Measurements from ENCODE around the gene HCRTR1.

Gene HCRTR1

GRCh38 chr1:31627301-31627929 is 9.9 kb downstream of the HCRTR1 start:
- no peak for DNase-seq

DNA sequence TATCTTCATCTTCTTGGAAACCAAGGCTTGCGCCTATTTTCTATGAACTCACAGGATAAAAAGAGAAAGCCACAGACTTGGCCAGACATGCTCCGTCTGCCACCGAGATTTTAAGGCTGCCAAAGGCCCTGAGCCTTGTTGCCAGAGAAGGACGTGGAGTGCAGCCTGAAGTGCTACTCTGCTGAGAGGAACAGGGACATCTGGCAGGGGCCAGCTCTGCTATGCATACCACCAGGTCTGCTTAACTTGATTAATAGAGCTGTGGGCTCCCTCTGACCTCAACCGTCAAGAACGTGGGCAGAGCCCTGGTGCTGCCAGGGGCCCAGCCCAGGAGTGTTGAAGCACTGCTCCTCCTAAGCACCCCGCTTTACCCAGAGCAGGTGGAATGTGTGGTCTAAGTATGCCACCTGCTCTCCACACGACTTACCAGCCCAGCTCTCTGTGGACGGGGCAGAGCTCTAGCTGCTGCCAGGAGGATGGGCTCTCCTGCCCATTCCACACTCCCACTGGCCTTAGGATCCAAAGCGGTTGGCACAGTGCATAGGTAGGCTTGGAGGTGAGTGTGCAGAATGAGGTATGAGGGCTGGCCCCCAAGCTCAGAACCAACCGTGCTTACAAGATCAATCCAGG is 10.6 kb downstream of the HCRTR1 start:
- DNase-seq, result no peak

GRCh38 chr1:31628931-31629556 is 11.6 kb downstream of the HCRTR1 start:
- no peak for DNase-seq

GRCh38 chr1:31632649-31633048 is 15.2 kb downstream of the HCRTR1 start:
- DNase-seq, result no peak

- no peak for DNase-seq
Observed at GRCh38 chr1:31633117-31633516, 15.6 kb downstream of the HCRTR1 start.

- no peak for DNase-seq
Observed at GRCh38 chr1:31637915-31638673, 20.6 kb downstream of the HCRTR1 start.

DNA sequence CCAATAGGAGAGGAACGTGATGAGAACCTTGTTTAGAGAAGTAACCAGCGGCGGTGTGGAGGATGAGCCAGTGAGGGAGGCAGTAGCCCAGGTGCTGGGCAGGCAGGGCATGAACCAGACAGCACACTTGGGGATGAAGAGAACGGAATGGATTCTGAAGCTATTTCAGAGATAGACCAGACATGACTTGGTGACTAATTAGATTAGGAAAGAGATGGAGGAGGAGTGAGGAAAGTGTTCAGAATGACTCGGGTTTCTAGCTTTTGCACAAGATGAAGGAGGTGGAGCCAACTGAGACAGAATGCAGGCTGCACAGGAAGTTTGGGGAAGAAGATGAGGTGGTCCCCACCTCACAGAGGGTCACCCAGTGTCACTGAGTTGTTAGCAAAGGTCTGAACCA is 22.1 kb downstream of the HCRTR1 start:
- DNase-seq, result no peak

- DNase-seq, result no peak
Observed at GRCh38 chr1:31640179-31640578, 22.7 kb downstream of the HCRTR1 start.

- DNase-seq, result no peak
Observed at GRCh38 chr1:31640964-31641363, 23.5 kb downstream of the HCRTR1 start.

DNA sequence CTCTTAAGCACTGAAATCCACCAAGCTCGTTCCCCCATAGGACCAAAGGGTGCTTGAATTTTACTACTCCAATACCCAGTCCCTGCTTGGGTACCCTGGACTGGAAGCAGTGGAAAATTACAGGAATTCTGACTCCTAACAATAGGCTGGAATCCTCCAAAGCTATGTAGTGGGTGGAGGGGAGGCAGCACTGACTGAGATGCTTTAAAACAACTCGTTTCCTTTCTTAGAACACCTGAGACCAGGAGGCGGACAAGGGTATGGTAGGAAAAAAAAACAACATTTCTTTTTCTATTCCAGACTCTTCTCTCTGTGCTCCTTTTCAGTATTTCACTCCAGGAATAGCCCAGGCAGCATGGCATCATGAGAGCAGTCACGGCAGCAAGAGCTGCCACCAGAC is 24.9 kb downstream of the HCRTR1 start:
- DNase-seq, result no peak

DNA sequence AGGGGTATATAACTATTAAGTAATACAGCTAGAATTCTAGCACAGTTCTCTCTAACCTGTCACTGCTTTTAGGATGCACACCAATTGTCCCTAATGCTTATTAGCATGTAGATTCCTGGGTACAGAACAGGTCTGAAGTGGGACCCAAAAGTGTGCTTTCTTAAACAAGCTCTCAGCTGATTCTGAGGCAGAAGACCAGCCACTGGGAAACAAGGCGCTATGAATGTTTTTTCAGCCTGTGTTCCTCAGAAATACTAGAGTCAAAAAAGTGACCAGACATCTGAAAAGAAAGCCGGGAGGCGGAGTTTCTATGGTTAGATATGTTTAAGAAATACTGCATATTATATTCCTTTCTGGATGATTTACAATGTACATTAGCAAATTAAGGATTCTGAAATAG is 25.4 kb downstream of the HCRTR1 start:
- no peak for DNase-seq

DNA sequence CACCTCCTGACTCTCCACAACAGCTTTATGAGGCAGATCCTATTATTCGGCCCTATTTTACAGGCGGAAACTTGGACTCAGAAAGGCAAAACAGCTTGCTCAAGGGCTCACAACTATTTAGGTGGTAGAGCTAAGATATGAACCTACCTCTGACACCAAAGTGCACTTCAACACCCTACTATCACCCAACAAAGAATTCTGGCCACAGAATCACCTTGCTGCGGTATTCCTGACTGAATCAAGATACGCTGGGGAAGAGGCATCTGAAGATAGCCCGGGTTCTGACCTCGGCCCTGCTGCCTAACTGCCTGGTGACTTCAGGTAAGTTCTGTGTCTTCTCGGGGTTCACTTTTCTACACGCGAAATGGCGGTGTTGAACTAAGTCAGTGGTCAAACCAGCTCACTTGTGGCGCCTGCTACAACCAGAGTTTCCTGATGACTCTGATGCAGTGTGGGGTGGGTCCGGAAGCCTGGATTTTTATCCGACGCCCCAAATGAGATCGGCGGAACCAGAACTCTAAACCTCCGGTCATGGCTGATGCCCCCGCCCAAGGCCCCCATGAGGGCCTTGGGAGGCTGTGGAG is 26.6 kb downstream of the HCRTR1 start:
- DNase-seq, result no peak

DNA sequence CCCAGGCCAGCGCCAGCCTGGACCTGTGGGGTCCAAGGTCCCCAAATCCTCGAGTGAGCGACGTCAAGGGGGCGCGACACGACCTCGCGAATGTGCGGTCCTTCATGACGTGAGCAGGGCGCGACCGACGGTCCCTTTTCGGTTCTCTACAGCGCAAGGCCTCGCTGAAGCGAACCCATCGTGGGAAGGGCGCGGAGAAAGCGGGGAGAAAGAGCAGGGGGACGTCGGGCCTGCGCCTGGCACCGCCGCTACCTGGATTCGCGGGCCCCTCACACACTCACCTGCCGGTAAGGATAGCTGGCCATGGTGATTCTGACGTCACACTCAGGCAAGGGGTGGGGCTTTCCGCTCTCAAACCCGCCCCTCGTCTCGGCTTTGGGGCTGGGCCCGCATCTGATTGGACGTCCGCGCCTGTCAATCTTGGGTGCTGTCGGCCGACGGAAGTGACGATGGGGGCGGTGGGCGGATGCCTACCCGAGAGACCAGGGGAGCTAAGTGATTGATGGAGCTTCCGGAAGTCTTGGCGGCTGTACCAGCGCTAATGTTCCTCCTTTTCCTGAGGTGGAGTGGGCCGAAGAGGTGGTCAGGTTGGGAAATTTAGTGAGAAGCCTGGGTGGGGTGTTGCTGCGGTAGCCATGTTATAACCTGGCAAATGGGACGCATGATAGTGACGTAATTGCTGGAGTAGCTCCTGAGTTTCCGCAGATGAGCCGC is 27.2 kb downstream of the HCRTR1 start, which contains the start of gene PEF1:
Gene PEF1, minus strand, starts transcription at position 317 of the 714 bp plus-strand sequence. Its CDS starts 12 bp downstream, at position 305.
- peak; percentile 99 for DNase-seq

DNA sequence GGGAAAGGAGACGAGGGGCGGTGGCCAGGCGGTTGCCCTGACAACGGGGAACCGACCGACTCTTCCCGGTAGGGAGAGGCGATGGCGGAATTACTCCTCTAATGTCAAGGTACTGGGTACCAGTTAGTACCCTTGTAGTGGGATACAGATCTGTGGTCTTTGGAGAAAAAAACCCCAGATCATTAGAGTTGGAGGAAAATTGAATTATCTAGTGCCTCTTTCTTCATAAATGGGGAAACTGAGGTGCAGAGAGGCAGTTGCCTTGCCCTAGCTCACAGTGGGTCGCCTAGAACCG is 27.7 kb downstream of the HCRTR1 start:
- no peak for DNase-seq

GRCh38 chr1:31646259-31646960 is 28.9 kb downstream of the HCRTR1 start:
- no peak for DNase-seq

- DNase-seq, result no peak
Observed at GRCh38 chr1:31647106-31647505, 29.6 kb downstream of the HCRTR1 start.

- DNase-seq, result no peak
Observed at GRCh38 chr1:31648190-31648589, 30.7 kb downstream of the HCRTR1 start.

DNA sequence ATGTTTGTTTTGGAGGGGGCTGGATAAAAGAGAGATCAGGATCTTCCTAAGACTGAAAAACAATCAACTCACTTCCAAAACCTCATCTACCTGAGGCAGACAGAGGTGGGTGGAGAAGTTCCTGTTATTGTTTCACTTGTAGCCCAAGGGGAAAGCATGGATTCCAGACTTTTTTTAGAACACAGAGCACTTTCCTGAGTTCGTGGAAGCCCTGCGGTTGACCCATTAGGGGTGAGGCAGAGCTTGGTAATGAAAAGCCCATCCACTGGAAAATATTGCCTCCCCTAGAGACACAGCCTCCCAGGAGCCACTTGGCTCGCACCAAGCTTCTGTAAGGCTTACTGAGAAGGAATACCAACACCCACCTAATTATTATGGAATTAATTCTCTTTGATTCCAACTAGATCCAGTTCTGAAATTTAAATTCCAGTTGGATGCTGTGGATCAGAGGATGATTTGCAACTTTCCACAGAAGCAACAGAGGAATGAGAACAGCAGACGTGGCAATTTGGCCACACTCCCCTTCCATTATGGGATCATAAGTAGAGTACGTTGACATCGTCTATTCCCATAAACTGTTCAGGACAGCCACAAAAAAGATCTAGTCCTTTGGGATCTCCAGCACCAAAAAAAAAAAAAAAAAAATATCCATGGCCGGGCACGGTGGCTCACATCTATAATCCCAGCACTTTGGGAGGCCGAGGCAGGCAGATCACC is 31.3 kb downstream of the HCRTR1 start:
- no peak for DNase-seq

- no peak for DNase-seq
Observed at GRCh38 chr1:31650161-31651088, 32.9 kb downstream of the HCRTR1 start.

DNA sequence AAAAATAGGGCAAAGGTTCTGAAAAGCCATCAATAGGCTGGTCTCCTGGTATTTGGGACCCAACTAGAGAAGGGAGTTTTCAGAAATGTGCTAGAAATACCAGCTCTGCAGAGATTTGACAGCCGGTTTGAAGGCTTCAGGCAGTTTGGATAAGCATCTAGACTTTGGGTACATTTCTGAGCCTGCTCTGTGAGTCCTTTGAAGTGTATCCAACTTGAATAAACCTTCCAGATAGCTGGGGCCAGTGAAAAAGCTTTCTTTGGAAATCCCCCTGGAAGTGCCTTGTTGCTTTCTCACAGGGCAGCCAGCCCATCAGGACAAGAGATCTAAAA is 33.6 kb downstream of the HCRTR1 start:
- DNase-seq, result no peak
